Parathyroid adenoma (tissue), 2 donors: Measurements from ENCODE around the gene TAOK3.

Experiments used
- H2AFZ ChIP-seq: fragments of 300-600 bp; sonication (generic); one replicate; pipeline ENCODE4 v1.7.0; 2017; ENCODE audit warnings: antibody characterized with exemption, mild to moderate bottlenecking
- H3K27ac ChIP-seq: fragments of 300-600 bp; sonication (generic); one replicate; pipeline ENCODE4 v1.7.0; 2017
- H3K27me3 ChIP-seq: fragments of 300-600 bp; sonication (generic); one replicate; pipeline ENCODE4 v1.7.0; 2017; ENCODE audit warnings: low read length; ENCODE audit not compliant: control insufficient read depth, insufficient read depth
- H3K36me3 ChIP-seq: fragments of 300-600 bp; sonication (generic); one replicate; pipeline ENCODE4 v1.7.0; 2017; ENCODE audit warnings: low read length; ENCODE audit not compliant: control insufficient read depth, insufficient read depth
- H3K4me1 ChIP-seq: fragments of 300-600 bp; sonication (generic); one replicate; pipeline ENCODE4 v1.7.0; 2017; ENCODE audit warnings: control low read depth
- H3K4me2 ChIP-seq: fragments of 300-600 bp; sonication (generic); one replicate; pipeline ENCODE4 v1.7.0; 2017; ENCODE audit warnings: low read length
- H3K4me3 ChIP-seq: fragments of 300-600 bp; sonication (generic); one replicate; pipeline ENCODE4 v1.7.0; 2017; ENCODE audit warnings: low read depth, low read length
- H3K79me2 ChIP-seq: fragments of 300-600 bp; sonication (generic); one replicate; pipeline ENCODE4 v1.7.0; 2017; ENCODE audit warnings: control low read depth
- H3K9ac ChIP-seq: fragments of 300-600 bp; sonication (generic); one replicate; pipeline ENCODE4 v1.7.0; 2017; ENCODE audit warnings: mild to moderate bottlenecking
- H3K9me3 ChIP-seq: fragments of 300-600 bp; sonication (generic); one replicate; pipeline ENCODE4 v1.7.0; 2017; ENCODE audit warnings: low read length; ENCODE audit not compliant: control insufficient read depth
- TF ChIP-seq, protein P1 (sequence below): fragments of 300-600 bp; sonication (generic); IDR thresholded peaks from one replicate; pipeline ENCODE4 v1.7.0; 2017; ENCODE audit warnings: antibody characterized with exemption, mild to moderate bottlenecking
- donor health status: primary hyperparathyroidism.

Gene TAOK3

GRCh38 chr12:118193477-118193876, 179.2 kb downstream of the TAOK3 start:
- H3K9me3 ChIP-seq: no peaks in the 10 kb centered on the region
- no peak overlapping the region for H3K4me2 ChIP-seq
- H3K9ac ChIP-seq: no peak overlapping the region
- no peaks in the 10 kb centered on the region for H3K36me3 ChIP-seq
- H3K79me2 ChIP-seq: no peaks in the 10 kb centered on the region
- H3K4me1 ChIP-seq: no peaks in the 10 kb centered on the region
- H3K27ac ChIP-seq: no peak overlapping the region
- H3K27me3 ChIP-seq: no peaks in the 10 kb centered on the region
- no peak overlapping the region for H3K4me3 ChIP-seq
- TF ChIP-seq, protein P1, sequence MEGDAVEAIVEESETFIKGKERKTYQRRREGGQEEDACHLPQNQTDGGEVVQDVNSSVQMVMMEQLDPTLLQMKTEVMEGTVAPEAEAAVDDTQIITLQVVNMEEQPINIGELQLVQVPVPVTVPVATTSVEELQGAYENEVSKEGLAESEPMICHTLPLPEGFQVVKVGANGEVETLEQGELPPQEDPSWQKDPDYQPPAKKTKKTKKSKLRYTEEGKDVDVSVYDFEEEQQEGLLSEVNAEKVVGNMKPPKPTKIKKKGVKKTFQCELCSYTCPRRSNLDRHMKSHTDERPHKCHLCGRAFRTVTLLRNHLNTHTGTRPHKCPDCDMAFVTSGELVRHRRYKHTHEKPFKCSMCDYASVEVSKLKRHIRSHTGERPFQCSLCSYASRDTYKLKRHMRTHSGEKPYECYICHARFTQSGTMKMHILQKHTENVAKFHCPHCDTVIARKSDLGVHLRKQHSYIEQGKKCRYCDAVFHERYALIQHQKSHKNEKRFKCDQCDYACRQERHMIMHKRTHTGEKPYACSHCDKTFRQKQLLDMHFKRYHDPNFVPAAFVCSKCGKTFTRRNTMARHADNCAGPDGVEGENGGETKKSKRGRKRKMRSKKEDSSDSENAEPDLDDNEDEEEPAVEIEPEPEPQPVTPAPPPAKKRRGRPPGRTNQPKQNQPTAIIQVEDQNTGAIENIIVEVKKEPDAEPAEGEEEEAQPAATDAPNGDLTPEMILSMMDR: no peak
- H2AFZ ChIP-seq: no peak overlapping the region

GRCh38 chr12:118190266-118190665, 182.4 kb downstream of the TAOK3 start:
- Histone ChIP-seq H3K36me3 (no peaks in the 10 kb centered on the region), H3K27ac (peak overlapping the region; percentile 66), H3K4me2 (no peak overlapping the region), H3K4me3 (no peak overlapping the region), H3K79me2 (no peaks in the 10 kb centered on the region), H2AFZ (peak overlapping the region; percentile 78), H3K27me3 (no peaks in the 10 kb centered on the region), H3K4me1 (peaks cover 2% of the 10 kb centered on the region), H3K9me3 (no peaks in the 10 kb centered on the region), H3K9ac (no peak overlapping the region)
- TF ChIP-seq, protein P1: no peak

DNA sequence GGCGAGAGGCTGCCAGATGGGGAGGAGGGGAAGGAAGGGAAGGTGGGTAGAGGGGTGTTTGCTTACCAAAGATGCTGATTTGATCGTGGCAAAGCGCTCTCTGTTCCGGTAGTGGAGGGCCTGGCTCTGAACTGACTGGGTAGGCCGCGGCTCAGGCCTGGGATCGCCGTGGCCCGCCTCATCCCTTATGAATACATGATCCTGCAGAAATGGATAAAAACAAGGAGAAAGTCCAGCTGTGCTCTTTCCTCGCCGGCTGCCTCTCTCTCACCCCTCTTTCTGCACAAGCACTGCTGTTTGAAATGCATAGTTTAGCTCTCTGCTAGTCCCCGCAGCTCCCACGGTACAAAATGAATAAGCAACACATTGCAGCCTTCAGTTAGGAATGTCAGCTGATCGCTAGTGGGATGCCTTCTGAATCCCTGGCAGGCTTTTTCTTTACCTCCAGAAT, 182.9 kb downstream of the TAOK3 start:
- Histone ChIP-seq H3K9ac (no peak overlapping the region), H3K36me3 (no peaks in the 10 kb centered on the region), H2AFZ (peak overlapping the region; percentile 78), H3K4me2 (no peak overlapping the region), H3K27ac (peak overlapping the region; percentile 66), H3K4me1 (peaks cover 2% of the 10 kb centered on the region), H3K27me3 (no peaks in the 10 kb centered on the region), H3K9me3 (no peaks in the 10 kb centered on the region), H3K4me3 (no peak overlapping the region), H3K79me2 (no peaks in the 10 kb centered on the region)
- TF ChIP-seq, protein P1: no peak

- Histone ChIP-seq H3K4me3 (no peak overlapping the region), H3K27me3 (no peaks in the 10 kb centered on the region), H3K4me2 (no peak overlapping the region), H3K4me1 (peaks cover 2% of the 10 kb centered on the region), H2AFZ (no peak overlapping the region), H3K27ac (no peak overlapping the region), H3K9me3 (no peaks in the 10 kb centered on the region), H3K36me3 (no peaks in the 10 kb centered on the region), H3K79me2 (no peaks in the 10 kb centered on the region), H3K9ac (no peak overlapping the region)
- TF ChIP-seq, protein P1: no peak
Observed at GRCh38 chr12:118188690-118189371, 183.9 kb downstream of the TAOK3 start.
